Inferior parietal cortex (tissue), 1 donor: ENCODE data around the gene CCDC154.

ENCODE experiments used
- DNase-seq: peaks from one replicate; pipeline ENCODE4 v3.0.0-alpha.2; 2016; ENCODE audit errors: extremely low spot score

Gene CCDC154

DNA sequence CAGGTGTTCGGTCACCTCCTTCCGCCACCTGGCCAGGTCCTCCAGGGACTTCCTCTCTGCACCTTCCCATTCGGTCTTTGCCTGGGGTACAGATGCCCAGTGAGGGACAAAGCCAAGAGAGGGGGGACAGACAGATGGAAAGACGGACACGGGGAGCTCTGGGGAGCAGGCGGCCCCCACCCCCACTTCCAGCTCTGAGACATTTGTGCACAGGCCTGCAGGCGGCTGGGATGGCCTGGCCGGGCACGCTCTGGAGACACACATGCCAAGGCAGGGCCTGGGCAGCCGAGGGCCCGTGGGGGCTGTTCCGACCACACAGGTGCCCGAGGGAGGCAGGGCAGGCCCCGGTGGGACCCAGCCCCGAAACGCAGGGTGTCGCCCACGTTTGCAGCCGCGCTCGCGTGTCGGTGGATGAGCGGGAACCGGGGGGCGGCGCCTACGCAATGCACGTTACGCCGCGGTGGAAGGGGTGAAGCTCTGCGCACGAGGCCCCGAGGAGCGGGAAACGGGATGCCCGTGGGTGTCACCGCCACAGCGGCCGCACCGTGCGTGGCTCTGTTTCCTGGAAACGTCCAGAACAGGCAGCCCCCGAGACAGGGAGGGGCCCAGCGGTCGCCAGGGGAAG is 7.5 kb downstream of the CCDC154 start:
- DNase-seq: no peak

DNA sequence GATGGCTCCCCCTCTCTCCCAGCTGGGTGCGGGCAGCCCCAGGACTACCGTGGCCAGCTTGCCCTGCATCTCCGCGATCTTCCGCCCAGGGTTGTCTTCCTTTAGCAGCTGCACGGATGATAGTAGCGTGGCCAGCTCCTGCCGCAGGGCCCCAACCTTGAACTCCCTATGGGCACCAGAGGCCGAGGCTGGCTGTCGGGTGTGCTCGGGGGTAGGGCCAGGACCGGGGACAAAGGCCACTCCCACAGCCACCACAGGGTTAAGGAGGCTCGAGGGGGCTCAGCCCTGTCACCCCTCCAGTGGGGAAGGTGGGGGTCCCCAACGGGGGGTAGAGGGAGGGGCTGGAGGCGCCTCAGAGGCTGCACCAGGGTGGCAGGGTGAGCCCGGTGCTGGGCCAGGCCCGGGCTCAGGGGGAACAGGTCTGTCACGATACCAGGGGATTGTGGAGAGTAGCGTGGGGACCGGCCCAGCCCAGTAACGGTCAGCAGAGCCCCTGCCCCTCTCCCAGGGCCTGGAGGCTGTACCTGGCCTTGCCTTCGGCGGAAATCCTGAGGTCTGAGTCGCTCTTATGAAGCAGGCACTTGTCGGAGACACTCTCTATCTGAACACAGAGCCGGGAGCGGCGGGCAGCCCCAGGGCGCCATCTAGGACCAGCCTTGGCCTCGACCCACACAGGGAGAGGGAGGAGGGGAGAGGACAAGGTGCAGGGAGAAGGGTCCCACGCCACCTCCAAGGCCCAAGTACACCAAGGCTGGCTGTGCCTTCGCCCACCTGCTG is 8.2 kb downstream of the CCDC154 start:
- no peak for DNase-seq

DNA sequence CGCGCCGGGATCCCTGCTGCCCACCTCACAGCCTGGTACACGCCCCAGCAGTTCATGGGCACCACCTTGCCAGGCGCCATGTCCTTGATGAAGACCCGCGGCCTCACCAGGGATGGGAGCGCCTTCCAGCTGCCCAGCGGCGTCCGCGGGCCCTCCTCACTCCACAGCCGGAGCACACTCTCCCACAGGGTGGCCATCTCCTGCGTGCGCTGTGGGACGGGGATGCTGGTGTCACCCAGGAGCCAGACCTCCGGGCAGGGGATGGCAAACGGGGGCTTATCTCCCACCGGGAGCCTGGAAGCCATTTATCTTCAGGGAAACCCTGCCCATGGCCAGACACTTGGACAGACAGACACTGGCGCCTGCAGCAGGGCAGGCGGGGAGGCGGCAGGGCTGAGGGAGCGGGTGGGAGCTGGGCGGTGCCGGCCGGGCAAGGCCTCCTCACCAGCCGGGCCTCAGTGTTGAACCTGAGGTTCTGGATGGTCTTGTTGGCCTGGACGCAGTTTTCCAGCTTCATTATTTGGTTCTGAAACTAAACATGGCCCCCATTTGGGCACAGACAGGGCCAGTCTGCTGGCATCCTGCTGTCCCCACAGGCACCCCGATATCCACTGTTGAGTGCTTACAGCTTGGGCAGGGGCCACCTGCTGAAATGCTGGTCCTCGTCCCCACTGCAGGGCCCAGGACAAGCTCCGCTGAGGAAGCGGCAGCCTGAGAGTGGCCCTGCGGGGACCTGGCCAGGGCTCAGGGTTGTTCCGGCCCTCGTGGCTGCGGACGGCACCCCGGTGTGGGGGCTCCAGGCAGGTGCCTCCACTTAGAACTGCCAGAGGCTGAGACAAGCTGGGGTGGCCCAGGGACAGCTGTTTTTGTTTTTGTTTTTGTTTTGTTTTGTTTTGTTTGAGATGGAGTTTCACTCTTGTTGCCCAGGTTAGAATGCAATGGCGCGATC is 9.4 kb downstream of the CCDC154 start:
- DNase-seq: no peak

DNA sequence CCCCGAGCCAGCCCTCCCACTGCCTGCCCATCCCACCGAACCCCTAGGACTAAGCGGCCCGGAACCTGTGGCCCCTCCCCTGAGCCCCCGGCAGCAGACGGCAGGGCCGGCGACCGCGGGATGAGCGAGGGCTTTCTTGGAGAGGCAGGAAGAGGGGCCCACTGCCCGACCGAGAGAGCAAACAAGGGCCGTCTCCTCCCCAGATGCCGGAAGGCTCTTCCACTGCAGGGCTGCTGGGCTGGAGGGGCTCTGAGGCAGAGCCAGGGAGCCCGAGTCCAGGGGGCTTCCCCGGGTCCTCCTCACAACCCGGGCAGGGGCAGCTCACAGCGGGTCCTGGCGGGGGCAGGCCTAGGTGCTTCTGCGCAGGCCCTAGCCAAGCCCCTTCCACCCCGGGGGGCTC is 10.6 kb downstream of the CCDC154 start:
- no peak for DNase-seq

DNA sequence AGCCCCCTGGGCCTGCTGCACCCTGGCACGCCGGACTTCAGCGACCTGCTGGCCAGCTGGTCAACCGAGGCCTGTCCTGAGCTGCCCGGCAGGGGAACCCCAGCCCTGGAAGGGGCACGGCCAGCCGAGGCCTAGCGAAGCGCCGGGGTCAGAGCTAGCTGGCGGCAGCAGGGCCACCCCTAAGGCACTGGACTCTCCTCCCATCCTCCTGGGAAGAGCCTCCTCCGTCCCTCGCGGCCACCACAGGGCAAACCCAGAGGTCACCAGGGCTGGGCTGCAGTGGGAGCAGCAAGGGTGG is 11.1 kb downstream of the CCDC154 start:
- no peak for DNase-seq

DNA sequence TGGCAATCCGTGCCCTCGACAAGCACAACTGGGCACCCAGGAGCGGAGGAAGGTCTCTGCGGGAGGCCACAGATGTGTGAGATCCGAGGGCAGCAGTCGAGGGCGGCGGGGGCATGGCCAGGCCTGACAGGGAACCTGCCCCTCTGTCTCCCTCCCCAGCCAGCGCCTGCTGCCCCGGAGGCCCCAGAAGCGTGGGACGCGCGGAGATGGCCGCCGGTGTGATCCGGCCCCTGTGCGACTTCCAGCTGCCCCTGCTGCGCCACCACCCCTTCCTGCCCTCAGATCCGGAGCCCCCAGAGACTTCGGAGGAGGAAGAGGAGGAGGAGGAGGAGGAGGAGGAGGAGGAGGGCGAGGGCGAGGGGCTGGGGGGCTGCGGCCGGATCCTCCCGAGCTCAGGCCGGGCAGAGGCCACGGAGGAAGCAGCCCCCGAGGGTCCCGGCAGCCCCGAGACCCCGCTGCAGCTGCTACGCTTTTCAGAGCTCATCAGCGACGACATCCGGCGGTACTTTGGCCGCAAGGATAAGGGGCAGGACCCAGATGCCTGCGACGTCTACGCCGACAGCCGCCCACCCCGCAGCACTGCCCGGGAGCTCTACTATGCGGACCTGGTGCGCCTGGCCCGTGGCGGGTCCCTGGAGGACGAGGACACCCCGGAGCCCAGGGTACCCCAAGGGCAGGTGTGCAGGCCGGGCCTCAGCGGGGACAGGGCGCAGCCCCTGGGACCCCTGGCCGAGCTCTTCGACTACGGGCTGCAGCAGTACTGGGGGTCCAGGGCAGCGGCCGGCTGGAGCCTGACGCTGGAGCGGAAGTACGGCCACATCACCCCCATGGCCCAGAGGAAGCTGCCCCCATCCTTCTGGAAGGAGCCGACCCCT is 11.7 kb downstream of the CCDC154 start:
- DNase-seq: no peak

DNA sequence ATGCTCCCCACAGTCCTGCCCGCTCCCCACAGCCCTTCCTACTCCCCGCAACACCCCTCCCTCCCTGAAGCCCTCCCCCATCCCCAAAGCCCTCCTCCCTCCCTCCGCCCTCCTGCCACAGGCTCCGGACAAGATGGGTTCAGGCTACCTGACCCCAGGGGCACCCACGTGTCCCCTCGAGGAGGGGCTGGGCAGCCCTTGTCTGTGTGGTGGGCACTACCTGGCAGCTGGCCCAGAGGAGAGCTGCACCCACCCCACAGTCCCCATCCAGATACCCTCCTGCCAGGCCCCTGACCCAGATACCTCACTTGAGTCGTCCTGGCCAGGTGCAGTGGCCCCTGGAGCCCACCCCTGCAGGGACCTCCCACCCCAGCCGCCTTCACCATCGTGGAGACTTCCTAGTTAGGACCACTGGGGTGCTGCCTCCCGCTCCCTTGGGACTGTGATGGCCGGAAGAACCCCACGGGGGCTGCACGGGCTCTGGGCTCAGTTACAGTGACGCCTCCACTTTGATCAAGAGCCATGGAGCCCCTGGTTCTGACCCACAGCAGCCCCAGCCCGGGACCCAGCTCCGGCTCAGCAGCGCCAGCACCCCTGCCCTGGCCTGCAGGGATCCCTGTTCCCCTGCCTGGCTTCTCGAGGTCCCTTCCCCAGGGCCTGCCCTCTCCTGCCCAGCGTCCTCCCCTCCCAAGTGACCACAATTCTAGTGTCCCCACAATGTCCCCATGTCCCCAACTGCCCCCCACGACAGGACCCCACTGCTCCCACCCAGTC is 12.7 kb downstream of the CCDC154 start:
- DNase-seq: no peak

DNA sequence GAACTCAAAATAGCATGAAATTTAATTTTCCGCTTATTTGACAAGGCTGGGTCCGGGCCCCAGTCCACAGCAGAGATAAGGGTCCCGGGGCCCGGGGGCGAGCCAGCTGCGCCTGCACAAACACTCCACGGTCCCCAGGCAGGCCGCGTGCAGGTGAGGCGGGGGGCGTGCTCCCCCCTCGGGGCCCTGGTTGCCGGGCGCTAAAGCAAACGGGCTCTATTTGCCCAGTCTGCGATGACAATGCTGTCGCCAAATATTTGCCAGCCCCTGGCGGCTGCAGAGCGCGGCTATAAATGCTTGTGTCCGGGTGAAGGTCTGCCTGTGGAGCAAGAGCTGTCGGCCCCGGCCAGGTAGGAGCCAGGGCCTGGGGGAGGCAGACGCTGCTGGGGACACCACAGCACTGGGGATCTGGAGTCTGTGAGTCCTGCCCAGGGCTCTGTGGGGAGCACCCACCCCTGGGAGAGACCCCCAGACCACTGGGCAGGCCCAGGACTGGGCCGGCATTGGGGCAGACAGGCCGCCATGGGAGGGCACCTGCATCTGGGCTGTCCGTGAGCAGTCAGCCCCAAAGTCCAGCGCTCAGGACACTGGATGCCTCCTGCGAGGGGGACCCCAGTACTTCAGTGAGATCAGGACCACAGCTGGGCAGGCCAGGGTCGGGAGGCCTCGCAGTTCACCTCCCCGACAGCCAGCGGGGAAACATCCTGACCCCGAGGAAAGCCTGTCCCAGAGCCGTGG is 13.4 kb downstream of the CCDC154 start, which contains the start of gene PERCC1:
TSS of gene PERCC1 (plus strand) at position 320 of the 738 bp plus-strand sequence. CDS start 1,516 bp downstream, outside the sequence.
- DNase-seq: no peak

DNA sequence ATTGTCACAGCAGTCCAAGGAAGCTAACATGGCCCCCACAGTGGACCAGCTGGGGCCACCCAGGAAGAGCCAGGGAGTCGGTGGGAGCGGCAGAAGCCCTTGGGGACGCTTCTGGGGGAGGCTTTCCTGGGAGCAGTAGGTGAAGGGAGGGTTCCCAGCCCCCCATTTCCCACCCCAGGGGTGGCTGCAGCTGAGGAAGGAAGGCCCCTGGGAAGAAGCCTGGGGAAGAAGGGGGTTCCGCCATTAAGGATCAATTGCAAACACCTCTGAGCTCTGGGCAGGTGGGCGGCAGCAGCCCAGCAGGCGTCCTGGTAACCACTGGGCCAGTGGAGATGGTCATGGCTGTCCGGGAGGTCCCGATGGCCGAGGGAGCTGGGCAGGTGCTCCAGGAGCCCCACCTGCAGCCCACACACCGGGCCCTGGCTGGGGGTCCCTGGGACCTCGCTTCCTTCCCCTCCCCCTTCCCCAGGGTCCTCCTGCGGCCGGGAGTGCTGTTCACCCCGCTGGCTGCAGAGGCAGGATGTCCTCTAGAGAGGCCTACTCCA is 14.1 kb downstream of the CCDC154 start:
- no peak for DNase-seq

DNA sequence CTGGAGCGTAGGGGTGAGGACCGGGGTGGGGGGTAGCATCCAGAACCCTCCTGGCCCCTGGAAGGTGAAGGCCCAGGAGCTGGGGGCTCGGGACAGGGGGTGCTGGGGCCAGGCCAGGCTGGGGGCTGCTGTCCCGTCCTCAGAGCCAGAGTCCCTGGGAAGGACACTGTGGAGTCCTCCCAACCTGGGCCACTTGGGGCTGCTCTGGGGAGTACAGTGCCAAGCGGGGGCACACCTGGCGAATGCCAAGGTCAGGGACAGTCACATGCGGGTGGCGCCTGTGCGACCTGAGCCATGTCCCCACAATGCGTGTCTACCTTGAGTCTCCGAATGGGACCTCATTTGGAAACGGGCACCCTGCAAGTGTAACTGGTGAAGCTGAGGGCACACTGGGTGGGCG is 14.7 kb downstream of the CCDC154 start:
- no peak for DNase-seq

DNA sequence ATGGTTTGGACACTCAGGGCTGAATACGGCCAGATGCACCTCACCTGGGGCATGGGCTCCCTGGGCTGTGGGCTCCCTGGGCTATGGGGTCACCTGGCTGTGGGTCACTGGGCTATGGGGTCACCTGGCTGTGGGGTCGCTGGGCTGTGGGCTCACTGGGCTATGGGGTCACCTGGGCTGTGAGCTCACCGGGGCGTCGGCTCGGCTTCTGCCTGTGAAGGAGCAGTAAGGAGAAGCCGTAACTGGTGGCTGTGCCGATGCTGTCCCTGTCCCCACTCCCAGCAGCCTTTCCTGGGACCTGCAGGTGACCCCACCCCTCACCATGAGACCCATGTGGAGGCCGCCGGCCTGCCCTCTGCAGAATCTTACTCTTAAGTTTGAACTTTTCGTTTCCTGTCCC is 15.3 kb downstream of the CCDC154 start:
- DNase-seq: no peak

DNA sequence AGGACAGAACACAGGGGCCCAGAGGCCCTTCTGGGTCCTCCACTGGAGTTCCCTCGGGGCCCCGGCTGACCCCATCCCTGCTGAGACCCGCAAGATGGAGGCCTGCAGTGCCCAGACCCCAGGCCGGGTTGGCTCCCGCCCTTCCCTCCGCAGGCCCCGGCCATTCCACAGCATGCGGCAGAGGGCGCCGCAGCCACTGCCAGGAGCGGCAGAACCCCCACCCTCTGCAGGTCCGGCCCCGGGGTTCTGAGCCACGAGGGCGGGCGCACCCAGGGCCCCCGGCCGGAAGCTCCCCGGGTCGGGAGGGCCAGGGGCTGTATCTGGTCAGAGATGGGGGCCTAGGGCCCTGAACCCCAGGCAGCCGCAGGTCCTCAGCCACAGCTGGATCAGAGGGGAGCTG is 15.8 kb downstream of the CCDC154 start:
- no peak for DNase-seq

DNA sequence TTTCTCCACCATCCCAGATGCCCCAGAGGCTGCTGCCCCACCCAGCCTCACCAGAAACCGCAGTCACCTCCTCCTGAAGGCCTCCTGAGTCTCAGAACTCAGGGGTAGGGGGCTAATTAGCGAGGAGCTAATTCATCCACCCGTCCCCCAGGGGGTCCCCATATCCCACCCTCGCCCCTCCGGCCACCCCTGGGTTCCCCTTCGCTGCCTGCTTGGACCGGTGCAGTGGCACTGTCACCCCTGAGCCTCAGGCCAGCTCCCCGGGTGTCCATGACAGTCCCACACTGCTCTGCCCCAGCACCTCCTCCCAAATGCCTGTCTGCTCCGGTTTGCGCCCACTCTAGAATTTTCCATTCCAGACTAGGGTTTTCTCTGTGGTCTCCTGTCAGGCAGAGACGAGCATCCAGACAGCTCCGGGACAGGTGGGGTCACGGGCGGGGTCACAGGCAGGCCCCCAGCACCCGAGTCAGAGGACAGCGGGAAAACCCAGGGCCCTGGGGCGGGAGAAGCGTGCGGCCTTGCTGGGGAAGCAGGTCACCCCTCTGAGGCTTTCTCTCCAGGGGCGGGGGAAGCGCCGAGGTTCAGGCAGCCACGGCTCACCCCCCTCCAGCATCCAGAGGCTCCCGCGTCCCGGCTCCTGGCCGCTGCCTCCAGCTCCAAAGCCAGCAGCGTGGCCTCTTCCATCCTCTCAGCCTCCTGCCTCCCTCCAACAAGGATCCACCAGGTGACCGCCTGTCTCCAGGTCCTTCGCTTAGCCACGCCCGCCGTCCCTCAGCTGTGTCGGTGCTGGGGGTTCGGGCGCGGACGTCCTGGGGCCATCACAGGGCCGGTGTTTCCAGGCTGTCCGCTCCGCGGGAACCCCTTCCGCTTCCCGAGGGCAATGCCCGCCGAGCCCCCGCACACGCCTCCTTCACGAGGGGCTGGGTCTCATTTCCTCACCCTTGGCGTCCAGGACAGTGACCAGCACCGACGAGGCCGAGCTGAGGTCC is 16.6 kb downstream of the CCDC154 start:
- DNase-seq: no peak

DNA sequence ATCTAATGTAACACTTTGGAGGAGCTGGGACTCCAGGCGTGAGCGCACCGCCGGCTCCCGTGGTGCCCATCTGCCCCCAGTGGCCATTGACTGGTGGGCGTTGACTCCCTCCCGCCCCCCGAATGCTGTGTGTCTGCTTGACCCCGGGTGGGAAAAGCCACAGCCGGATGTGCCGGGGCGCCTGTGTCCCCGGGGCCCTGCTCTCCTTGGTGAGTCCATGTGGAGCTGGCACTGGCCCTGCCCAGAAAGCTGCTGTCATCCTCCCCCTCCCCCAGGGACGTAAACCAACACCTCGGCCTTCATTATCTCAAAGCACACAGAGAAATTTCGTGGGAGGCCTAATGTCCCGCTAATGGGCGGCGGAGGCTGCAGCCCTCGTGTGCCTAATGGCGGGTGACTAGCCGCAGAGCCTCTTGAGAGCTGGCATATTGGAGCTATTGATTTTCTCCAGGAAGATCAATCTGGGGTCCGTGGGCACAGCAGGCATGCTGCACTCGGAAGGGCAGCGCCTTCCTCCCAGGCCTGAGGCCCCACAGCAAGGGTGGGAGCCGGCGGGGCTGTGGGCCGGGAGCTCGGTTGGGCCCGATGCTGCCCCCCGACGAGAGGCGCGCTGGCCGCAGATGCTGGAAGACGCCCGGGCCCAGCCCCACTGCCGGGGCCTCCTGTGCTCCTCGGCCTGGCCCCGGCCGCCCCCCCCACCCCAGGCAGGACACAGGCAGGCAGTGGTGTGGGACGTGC is 17.5 kb downstream of the CCDC154 start:
- no peak for DNase-seq

DNA sequence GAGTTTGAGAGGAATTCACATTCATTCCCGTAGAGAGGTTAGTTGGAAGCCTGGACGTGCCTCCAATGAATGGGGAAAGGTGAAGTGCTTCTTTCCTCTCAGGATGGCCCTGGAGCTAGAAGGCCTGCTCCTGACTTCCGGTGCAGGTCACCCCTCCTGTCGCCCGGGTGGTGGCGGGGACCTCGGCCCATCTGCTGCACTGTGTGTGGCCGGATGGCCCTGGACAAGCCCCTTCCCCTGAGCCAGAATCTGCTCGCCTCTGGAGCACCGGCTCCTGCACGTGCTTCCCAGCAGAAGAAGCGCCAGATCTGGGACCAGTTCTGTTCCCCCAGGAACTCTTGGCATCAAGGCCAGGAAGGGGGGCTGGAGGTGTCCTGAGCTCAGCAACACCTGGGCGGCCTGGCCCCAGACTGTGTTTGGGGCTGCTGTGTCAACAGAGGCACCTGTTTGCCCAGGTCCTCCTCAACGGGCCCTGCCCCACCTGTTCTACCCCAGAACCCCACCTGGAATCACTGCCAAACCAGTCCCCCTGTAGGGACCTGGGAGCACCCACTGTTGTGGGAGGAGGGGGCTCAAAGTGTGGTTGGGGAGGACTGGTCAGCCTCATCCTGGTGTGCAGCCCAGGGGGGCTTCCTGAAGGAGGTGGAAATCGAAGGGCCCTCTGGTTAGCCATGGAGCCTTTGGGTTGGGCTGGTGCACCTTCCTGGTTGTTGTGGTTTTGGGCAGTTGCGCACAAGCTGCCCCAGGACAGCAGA is 18.6 kb downstream of the CCDC154 start:
- no peak for DNase-seq

DNA sequence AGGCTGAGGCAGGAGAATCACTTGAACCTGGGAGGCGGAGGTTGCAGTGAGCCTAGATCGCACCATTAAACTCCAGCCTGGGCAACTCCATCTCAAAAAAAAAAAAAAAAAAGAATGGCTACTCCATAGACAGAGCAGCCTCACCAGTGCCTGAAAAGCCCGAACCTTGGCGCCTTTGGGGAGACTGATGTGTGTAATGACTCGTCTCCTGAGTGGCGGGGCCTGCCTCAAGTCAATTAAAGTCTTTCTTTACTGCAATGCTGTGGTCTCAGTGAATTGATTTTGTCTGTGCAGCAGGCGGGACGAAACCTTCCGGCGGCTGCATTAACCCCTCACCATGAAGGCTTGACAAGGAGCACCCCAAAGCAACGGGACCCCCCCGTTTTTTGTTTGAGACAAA is 20.3 kb downstream of the CCDC154 start:
- DNase-seq: no peak

DNA sequence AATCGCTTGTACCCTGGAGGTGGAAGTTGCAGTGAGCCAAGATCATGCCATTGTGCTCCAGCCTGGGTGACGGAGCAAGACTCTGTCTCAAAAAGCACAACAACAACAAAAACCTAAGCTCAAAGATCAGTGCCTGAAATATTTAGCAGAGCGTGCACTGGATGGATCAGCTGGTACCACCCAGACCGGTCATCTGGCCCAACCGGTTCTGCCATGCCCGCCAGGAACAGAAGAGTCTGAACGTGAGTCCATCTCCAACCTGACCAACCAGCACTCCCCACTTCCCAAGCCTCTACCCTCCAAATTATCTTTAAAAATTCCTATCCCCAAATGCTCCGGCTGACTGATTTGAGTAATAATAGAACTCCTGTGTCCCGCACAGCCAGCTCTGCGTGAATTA is 22.3 kb downstream of the CCDC154 start:
- no peak for DNase-seq
